SK-N-SH (cell line): Measurements from ENCODE around the gene PDZD2.

Experiments
- CTCF ChIP-seq: fragments of 200-600 bp; sonication (generic); IDR thresholded peaks from 2 replicates; pipeline ENCODE4 v1.6.1; 2017; ENCODE audit warnings: antibody characterized with exemption, mild to moderate bottlenecking, moderate library complexity
- ELF1 ChIP-seq: IDR thresholded peaks from 2 replicates; pipeline ENCODE4 v1.4.0; 2012
- FOXM1 ChIP-seq: IDR thresholded peaks from 2 replicates; pipeline ENCODE4 v1.4.0; 2012; ENCODE audit warnings: low read depth, mild to moderate bottlenecking
- SIN3A ChIP-seq: IDR thresholded peaks from 2 replicates; pipeline ENCODE4 v1.6.1; 2012; ENCODE audit warnings: low read depth, mild to moderate bottlenecking, low read length, moderate library complexity, borderline replicate concordance

DNA sequence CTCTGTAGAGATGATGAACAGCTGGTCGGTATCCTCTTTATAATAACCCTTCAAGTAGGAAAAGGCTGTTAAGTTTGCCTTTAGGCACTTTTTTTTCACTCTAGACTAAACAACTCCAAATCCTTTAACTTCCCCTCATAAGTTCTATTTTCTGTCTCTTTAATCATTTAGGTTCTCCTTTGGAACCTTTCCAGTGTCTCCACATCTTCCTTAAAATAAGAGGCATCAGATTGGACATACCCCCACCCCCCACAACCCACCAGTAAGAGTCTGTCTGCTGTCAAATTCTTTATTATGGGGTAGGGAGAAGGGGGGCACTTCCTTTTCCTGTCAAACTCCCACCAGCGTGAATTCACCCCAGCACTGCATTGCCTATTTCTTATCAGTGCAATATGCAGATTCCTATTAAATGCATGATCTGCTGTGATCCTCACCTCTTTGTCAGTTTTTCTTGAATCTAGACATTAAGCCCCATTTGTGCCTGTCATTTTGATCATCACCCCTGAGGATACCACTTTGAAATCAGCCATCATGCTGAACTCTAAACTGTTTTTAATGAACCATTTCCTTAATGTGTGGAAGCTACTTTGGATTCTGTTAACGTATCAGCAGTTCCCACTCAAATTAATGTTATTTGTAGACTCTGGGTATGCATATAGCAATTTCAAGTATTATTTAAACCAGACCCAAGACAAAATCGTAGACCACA is 212.2 kb downstream of the PDZD2 start:
- TF ChIP-seq FOXM1 (no peak), CTCF (no peak), SIN3A (no peak), ELF1 (no peak)
